HG03342 (cell line): ENCODE results near the gene SNTG2.
"Not testable (repeated sequence)": the region's sequence is repeated elsewhere in the genome, so short reads cannot be mapped to it uniquely, and the experiment has no call there.

ENCODE experiments used
- ATAC-seq: cut with Tn5 transposase; IDR thresholded peaks from one replicate; pipeline ENCODE4 v1.9.1; 2021; ENCODE audit warnings: mild to moderate bottlenecking, moderate library complexity; ENCODE audit not compliant: unreplicated experiment

Gene SNTG2

DNA sequence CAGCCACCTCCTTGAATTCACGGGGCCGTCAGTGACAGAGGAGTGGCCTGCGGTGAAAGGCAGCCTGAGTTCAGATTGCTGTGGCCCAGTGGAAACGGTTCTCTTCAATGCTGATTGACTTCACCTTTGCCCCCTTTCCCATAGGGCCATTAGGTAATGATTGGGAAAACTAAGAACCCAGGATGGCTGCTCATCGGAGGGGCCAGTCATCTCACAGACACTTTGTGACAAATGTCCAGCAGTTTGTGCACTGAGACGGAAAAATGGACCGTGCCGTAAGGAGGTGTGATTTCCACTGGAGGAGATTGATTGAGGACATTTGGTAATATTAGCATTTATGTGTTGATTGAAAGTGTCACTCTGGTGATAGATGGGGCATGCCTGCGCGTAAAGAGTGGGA, 402.9 kb downstream of the SNTG2 start:
- ATAC-seq: no peak

DNA sequence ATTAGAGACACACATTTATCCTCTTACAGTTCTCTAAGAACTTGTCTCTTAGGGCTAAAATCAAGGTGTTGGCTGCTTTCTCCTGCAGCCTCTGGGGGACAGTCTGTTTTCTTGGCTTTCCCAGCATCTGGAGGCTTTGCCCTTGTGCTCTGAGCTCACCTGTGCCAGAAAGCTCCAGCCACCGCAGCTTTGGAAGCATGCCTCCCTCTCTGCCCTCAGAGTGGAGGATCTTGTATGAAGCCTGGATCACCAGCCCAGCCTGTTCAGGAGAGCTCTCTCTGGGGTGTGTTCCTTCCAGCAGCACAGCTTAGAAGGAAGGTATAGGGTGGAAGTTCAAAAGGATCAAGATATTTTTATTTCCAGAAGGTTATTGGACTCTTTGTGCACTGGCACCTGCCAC, 409.5 kb downstream of the SNTG2 start:
- no peak for ATAC-seq

DNA sequence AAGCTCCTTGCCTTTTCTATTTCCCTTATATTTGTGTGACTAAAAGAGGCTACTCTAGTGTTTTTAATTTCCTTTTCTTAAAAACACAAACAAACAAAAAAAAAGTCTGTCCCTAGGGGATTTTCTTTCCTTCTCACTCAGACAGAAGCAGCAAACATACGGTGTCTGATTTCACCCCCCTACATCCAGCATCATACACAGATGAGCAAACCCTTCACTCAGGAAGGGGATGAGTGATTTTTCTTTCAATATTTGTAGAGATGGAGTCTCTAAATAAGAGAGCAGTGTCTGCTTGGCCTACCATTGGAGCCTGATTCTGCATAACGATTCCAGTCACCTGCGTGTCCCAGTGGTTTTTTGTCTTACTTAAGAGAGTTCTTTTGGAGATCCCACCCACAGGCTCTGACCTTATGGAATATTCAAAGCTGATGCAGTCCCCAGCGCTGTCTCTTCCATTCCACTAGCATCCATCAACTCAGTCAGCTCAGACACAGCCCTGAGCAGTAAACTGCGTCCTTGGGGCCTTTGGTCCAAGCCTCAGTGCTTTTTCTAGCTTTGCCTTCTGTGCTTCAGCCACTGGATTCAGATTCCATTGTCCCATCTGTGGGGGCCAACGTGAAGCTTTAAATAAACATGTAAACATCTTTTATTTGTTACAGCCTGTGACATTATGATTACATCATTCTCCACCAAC, 410.1 kb downstream of the SNTG2 start:
- no peak for ATAC-seq

DNA sequence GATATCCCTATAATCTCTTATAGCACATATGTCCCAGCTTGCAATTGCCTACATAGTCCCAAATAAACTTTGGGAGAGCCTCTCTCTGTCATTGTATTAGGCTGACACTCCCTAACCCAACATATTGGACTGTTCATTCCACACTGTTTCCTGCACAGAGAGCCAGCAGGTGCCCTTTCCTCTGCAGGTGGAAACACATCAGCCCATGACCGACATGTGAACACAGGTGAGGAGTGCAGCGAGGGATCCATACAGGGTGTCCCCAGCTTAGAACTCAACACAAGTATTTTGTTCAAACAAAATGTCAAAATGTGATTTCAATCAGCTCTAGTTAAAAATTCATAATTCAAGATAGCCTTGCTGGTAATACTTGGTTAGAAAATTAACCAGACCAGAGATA, 412.7 kb downstream of the SNTG2 start:
- ATAC-seq: no peak

DNA sequence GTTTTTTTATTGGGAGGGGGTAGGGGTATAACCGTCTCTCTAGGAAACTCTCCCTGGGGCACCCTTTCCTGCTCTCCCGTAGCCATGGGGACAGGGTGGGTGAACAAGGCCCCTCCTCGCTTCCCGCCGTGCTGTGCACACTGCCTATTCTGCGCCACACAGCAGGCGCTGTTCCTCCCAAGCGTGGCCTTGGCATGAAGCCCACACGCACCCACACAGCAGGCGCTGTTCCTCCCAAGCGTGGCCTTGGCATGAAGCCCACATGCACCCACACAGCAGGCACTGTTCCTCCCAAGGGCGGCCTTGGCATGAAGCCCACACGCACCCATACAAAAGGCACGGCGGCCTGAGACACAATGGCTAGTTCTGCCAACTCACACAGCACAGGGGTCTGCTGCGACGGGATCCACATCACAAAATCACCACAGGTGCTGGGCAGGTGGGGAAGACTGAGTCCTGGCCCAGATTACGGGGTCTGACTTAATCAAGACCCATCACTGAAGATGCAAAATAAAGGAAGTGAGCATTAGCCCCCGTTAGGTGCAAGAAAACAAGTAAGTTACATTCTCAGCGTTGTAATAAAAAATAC, 416.0 kb downstream of the SNTG2 start:
- no peak for ATAC-seq

DNA sequence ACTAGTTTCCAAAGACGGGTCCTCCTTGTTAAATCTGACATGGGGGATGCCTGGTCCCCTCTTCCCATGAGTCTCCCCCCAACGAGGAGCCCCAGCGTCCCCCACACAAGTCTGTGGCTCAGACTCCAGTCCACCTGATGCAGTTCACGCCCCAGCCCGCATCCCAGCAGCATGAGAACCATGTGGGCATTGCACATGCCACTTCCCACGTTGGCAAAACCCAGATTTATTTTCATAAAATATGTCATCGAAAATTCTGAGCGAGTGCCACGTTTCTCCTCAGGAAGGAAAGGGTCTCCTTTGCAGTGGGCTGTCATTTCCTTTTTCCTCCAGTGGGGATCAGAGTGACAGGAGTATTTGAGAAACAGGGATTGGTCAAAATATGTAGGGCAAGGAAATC, 417.0 kb downstream of the SNTG2 start:
- no peak for ATAC-seq

DNA sequence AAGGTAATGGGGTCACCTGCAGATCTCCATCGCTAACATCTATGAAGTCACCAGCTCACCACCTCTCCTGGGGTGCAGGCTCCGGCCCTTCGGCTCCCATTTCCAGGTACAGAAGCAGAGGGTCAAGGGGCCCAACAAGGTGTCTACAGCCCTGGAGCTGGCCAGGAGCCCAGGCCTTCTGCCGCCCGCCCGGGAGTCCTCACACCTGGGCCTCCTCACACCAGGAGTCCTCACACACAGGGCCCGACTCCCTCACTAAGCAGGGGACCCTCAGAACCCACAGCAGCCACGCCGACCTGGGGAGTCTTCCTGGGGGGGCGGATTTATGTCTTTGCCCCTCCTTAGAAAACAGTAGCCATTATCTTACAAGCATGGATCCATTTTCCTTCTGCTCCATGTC, 419.3 kb downstream of the SNTG2 start:
- ATAC-seq: no peak

DNA sequence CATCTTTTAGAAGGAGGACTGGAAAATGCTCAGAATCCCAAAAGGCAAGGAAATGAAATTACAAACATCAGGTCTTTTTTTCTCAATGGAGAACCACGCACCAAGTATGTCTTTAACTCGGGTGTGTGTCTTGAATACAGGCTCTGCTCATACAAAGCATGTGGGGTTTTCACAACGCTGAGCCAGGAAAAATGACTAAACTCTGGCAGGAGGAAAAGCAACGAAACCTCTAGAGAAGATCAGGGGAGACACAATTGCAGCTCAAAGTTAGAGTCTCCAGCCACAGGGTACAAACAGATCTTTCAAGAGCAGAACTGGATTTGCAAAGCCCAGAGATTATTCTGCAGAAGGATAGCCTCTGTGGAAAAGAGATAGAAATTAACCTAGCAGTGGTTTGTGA, 419.8 kb downstream of the SNTG2 start:
- no peak for ATAC-seq

DNA sequence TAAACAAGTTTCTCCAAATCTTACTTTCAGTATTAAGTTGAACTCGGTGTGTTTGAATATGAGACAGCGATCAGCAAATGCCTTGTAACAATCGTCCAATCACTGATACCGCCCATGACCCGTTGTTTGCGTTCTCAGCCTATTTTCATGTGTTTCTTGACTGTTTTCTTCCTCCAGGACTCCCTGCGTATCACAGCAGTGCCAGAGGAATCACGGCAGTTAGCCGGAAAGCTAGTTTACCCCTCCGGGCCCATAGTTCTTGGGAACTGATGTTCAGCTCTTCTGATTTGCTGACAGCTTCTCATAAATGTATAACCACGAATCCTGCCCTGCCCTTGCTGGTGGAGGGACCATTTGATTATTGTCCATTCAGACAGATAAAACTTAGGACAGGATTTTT, 420.4 kb downstream of the SNTG2 start:
- no peak for ATAC-seq

DNA sequence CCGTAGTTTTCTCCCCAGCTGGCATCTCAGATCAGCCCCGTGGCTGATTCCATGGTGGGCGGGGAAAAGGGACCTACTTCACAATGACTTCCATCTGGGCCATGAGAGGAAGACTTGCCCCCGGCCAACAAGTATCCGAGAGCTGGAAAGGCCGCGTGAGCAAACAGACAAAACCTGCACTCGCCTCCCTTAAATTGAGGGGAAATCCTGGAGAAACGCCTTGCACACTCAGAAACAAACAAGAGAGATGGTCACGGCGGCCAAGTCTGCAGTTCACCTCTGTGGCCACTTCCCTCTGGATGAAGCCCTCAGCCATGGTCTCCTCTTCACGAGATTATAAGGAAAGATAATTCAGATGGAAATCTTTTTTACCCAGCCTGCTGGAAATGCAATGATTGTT, 423.2 kb downstream of the SNTG2 start:
- ATAC-seq: no peak

DNA sequence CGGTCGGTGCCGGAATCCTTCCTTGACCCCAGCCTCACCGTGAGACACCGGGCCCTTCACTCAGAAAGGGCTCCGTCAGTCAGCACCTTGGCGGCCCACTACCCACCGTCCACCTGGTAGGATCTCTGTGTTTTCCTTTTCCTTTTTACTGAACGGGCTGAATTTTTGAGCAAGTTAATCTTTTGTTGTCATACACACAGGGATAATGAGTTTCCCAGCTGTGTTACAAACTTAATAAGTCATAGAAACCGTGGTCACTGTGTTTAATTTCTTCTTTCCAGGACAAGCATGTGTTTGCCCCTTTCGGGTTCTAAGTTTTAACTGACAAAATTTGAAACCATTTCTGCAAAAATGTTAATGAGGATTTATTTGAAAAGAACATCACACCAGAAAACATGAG, 423.6 kb downstream of the SNTG2 start:
- ATAC-seq: no peak

DNA sequence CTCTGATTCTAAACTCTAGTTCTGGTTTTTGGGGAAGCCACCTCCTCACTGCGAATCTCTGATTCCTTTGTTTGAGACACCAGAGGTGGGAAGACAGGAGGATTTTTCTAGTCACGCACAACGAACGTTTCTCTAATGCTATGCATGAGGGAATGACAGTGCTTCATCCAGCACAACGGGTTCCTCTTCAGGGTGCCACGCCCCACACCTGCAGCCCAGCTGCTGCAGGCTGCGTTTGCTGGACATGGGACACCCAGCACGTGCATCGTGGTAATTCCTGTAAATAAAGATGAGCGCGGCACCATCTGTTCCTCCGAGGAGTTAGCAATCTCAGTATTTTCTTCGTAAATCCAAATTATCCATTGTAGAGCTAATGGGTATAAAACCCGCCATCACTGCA, 425.1 kb downstream of the SNTG2 start:
- no peak for ATAC-seq

DNA sequence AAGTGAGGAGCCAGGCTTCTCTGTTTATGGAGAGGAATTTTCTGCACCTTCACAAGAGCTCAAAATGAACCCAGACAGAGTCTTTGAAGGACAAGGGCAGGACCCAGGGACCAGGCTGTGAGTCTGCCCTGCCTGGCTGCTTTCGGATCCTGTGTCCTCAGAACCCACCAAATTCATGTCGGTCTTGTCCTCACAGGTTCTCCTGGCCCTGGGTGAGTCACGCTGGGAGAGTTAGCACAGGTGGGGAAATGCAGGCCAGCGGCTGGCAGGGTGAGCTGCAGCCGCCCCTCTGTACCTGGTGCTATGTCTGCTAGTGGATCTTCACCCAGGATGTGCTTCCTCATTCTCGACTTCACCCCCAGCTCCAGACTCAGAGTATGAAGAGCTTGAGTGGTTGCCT, 426.8 kb downstream of the SNTG2 start:
- ATAC-seq: no peak

DNA sequence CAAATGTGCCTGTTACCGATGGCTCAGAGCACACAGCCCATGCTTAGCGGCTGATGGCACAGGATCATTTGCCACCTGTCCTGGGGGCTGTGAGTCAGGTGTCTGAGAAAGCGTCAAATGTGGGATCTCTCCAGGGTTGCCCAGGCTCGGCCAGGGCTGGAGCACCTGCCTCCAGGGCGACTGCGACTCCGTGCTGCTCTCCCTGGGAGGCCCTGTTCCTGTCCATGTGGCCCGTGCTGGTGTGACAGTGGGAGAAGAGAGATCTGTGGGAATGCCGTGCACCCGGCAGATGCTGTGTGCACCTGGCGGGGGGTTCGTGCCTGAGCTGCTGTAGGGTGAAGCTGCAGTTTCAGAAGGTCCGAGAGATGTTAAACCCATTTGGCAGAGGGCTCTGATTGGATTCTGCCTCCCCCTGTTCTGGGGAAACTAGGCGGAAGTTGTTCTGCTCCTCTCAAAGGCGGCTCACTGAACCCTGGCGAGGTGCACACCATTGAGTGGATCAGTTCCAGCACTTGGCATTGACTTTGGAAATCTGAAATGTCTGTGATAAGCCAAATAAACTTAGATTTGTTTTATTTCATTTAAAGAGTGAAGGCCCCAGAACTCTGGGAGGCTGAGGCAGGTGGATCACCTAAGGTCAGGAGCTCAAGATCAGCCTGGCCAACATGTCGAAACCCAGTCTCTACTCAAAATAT, 428.0 kb downstream of the SNTG2 start:
- no peak for ATAC-seq

DNA sequence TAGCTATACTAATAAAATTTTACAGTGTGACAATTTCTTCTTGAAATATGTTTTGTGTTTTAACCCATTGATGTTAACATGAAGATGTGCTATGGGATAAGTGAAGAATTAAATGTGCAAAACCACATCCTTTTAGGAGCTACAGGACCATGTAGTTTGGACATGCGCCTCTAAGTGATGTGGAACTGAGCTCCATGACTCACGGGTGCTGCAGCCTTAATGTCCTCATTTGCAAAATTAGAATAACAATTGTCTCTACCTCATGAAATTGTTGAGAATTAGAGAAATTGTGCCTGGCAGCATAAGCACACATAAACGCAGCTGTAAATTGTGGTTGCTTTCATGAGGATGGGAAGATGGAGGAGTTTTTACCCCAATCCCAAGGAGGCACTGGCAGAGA, 431.0 kb downstream of the SNTG2 start:
- ATAC-seq: no peak

DNA sequence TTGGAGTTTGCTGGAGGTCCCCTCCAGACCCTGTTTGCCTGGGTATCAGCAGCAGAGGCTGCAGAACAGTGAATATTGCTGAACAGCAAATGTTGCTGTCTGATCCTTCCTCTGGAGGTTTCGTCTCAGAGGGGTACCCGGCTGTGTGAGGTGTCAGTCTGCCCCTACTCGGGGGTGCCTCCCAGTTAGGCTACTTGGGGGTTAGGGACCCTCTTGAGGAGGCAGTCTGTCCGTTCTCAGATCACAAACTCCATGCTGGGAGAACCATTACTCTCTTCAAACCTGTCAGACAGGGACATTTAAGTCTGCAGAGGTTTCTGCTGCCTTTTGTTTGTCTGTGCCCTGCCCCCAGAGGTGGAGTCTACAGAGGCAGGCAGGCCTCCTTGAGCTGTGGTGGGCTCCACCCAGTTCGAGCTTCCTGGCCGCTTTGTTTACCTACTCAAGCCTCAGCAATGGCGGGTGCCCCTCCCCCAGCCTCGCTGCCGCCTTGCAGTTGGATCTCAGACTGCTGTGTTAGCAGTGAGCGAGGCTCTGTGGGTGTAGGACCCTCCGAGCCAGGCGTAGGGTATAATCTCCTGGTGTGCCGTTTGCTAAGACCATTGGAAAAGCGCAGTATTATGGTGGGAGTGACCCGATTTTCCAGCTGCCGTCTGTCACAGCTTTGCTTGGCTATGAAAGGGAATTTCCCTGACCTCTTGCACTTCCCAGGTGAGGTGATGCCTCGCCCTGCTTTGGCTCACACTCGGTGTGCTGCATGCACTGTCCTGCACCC, 437.5 kb downstream of the SNTG2 start:
- ATAC-seq: not testable (repeated sequence)

DNA sequence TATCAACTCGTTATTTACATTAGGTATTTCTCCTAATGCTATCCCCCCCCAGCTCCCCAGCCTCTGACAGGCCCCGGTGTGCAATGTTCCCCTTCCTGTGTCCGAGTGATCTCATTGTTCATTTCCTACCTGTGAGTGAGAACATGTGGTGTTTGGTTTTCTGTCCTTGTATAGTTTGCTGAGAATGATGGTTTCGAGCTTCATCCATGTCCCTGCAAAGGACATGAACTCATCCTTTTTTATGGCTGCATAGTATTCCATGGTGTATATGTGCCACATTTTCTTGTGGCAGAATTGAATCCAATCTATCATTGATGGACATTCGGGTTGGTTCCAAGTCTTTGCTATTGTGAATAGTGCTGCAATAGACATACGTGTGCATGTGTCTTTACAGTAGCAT, 439.5 kb downstream of the SNTG2 start:
- not testable (repeated sequence) for ATAC-seq

DNA sequence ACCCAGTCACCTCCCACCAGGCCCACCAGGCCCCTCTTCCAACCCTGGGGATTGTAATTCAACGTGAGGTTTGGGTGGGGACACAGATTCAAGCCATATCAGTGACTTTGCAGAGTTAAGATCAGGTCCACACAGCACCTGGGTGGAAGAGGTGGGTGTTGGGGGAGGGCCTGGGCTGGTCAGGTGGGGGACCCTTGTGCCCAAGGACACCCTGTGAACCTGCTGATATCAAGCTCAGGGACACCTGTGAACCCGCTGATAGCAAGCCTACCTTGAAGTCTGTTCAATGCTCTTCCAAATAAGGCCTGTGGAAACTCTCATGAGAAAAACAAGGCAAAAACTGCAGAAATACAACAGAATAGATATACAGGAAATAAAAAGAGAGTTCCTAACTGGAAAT, 442.7 kb downstream of the SNTG2 start:
- no peak for ATAC-seq

DNA sequence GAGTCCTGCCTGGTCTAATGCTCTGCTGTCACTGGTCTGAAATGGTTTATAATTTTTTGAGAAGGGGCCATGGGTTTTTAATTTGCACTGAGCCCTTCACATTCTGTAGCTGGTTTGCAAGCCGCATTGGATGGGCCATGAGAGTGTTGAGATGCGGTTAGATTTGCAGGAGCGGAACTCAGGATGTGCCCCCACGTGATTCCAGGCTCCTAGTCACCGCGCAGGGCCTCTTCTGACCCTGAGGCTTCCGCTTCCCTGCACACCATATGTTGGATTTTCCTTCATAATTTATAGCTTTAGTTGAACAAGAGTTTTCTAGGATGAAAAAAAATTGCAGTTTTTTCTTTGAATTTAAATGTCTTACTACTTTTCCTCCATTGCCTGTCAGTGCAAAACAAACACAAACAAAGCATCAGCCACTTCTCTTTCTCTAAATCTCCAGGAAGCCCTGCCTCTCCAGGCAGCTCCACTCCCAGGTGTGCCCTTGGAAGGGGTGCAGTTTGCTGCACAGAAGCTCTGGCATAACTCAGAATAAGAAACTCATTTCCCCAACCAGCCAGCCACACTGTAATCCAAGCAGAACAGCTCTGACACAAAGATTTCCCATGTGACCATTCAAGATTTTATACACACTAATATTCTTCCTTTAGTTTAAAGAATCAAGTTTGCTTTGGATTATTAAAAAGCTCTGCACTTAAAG, 444.2 kb downstream of the SNTG2 start:
- ATAC-seq: no peak

DNA sequence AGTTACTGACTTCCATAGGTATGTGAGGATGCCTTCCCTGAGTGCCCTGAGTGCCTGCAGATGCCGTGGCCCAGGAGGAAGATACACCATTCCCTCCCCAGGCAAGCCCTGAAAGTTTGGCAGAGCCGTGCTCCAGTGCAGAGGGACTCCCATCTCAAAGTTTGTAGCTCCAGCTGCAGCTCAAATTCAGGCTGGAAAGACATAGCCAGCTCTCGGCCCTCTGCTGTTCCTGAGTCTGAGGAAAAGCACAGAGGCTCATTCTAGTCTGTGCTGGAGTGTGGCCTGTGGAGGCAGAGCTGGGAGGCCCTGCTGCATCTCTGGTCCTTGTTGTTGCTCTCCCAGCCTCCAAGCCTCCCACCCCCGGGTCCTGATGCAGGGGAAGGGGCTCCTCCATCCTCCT, 446.7 kb downstream of the SNTG2 start:
- no peak for ATAC-seq

DNA sequence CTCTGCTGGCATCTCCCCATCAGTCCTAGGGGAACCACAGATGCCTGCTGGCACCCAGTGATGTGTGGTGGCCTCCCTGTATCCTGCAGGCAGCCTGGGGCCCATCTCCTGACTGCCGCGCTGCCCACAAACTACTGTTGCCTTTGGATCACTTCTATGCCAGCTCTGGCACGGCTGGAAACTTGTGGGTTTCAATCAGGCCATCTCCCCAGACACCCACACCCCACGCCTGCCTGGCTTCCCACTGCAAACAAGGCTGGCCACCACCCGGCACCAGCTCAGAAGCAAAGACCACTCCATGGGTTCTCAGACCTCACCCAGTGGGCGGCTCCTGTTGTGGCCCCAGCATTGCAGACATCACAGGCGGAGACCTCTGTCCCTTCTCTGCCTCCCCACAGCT, 447.5 kb downstream of the SNTG2 start:
- no peak for ATAC-seq
